Measurements from ENCODE around the gene CDC25B. TPM values are rescaled to one million over a fixed set of nuclear protein-coding genes. Genes with fewer than 3 reads are reported as not detected.

CDC25B gene
- total RNA-seq, 4 donors from 2014 or later: 13.2 to 72.8 (median 25.5) TPM

GRCh38 chr20:3767427-3768341 is 28.4 kb upstream of the CDC25B start, which contains the start of gene ADISSP:
TSS of gene ADISSP (minus strand) at chr20:3767753. CDS start at chr20:3760100, 7,653 bp downstream.
- no peaks in the 10 kb centered on the region for H3K27me3 ChIP-seq
- peak; percentile 98 to 99 for DNase-seq
- intact Hi-C loops (cut with DNase I; ENCODE audit: low total_unique reads): loop anchor here (5.0 kb wide), 1 partner anchor 85 kb away; the partner anchor contains the start of gene ADAM33

GRCh38 chr20:3768342-3769130 is 27.6 kb upstream of the CDC25B start:
- intact Hi-C loops (cut with DNase I; ENCODE audit: low total_unique reads): loop anchor here (5.0 kb wide), 1 partner anchor 86 kb away; the partner anchor contains the start of gene ADAM33
- peaks cover 0 to 11% of the 10 kb centered on the region in 2 donors for H3K4me1 ChIP-seq

More at GRCh38 chr20:3767427-3768341, 28.4 kb upstream of the CDC25B start, which contains the start of gene ADISSP:
- Histone ChIP-seq H3K4me1 (peaks cover 0 to 11% of the 10 kb centered on the region in 2 donors), H3K27ac (peak within 1 kb of the TSS; percentile 86 to 92), H3K4me3 (peak within 1 kb of the TSS; percentile 59 to 82), H3K36me3 (no peaks in the 10 kb centered on the region), H3K9me3 (no peaks in the 10 kb centered on the region)
- TF ChIP-seq POLR2A (IDR thresholded peaks at IDR 0.05): peak; percentile 47 to 75
- TF ChIP-seq CTCF (IDR thresholded peaks at IDR 0.05): peak in 1 of 4 experiments; percentile 37

GRCh38 chr20:3771552-3772058 is 24.5 kb upstream of the CDC25B start:
- no peak for TF ChIP-seq POLR2A (IDR thresholded peaks at IDR 0.05)
- no peak for TF ChIP-seq CTCF (IDR thresholded peaks at IDR 0.05)
- Histone ChIP-seq H3K4me1 (peaks cover 0 to 4% of the 10 kb centered on the region in 2 donors), H3K27ac (no peak overlapping the region), H3K36me3 (no peaks in the 10 kb centered on the region), H3K27me3 (no peaks in the 10 kb centered on the region), H3K9me3 (no peaks in the 10 kb centered on the region), H3K4me3 (no peak overlapping the region)
- DNase-seq: no peak
- intact Hi-C loops (cut with DNase I; ENCODE audit: low total_unique reads): no loop called here

More at GRCh38 chr20:3768342-3769130, 27.6 kb upstream of the CDC25B start:
- H3K27me3 ChIP-seq: no peaks in the 10 kb centered on the region
- TF ChIP-seq POLR2A (IDR thresholded peaks at IDR 0.05) (peak in 1 of 2 donors; percentile 5), CTCF (IDR thresholded peaks at IDR 0.05) (peak; percentile 34 to 67 (median 54))
- no peaks in the 10 kb centered on the region for H3K36me3 ChIP-seq
- H3K4me3 ChIP-seq: peak overlapping the region; percentile 59 to 82
- H3K9me3 ChIP-seq: no peaks in the 10 kb centered on the region
- H3K27ac ChIP-seq: peak overlapping the region; percentile 86 to 92
- DNase-seq: peak; percentile 71 to 74

- no peak for TF ChIP-seq CTCF (IDR thresholded peaks at IDR 0.05)
- no peak for TF ChIP-seq POLR2A (IDR thresholded peaks at IDR 0.05)
- Histone ChIP-seq H3K4me1 (peaks cover 0 to 10% of the 10 kb centered on the region in 2 donors), H3K27me3 (no peaks in the 10 kb centered on the region), H3K9me3 (no peaks in the 10 kb centered on the region), H3K4me3 (no peak overlapping the region), H3K27ac (no peak overlapping the region), H3K36me3 (no peaks in the 10 kb centered on the region)
- intact Hi-C loops (cut with DNase I; ENCODE audit: low total_unique reads): no loop called here
- no peak for DNase-seq
Observed at GRCh38 chr20:3775457-3776108, 20.5 kb upstream of the CDC25B start.
